ENCODE measurements around the gene MED8.

MED8 gene

DNA sequence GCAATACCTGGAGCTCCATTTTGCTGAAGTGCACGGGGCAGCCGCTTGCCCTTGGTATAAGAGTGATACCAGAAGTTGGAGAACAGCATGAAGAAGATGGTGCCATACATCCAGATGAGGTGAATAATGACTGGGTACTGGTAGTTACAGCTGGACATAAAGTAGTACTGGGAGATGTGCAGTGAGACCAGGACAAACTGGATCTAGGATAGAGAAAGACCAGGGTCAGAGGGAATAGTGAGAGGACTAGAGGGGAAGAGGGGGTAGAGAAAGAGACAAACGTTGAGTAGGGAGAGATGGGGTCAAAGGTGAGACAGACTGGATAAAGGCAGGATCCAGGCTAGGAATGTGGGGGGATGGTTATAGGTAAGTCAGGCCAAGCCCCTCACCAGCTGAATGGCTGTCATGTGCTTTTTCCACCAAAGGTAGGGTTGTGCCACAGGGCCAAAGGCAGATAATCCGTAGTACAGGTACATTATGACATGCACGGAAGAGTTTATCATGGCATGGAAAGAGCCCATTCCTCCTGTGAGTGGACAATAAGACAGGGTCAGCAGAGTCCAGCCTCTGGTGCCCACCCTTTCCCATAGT, 25.6 kb downstream of the MED8 start:
- in situ Hi-C loops (cut with HindIII; ENCODE audit: low sequenced_read_pairs): no loop called here

DNA sequence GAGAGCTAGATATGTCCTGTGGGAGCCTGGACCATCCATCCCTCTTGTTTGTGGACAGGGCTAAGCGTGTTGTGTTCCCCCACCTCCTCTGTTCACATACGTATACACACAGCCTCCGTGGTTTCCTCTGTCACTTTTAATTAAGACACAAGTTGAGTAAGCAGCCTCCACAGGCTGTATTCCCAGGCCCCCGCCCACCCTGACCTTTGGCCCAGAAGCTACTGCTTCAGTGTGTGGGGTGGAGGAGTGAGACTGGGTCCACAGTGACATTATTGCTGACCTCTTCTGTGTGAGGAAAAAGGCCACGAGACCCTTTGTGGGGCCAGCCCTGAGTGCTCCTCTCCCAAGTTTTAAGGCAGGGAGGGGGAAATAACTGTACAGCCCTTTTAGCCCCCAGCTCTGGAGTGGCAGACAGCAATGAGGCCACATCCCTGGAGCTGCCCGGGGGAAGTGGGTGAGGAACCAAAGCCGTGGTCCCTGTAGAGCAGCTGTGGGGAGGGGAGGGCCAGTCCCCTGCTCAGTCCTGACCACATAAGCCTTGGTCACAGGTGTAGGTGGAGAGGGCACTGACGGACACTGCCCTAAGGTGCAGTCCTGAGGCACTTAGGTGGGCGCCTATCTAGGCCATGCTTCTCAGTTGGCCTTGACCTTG, 26.2 kb downstream of the MED8 start:
- in situ Hi-C loops (cut with HindIII; ENCODE audit: low sequenced_read_pairs): no loop called here

DNA sequence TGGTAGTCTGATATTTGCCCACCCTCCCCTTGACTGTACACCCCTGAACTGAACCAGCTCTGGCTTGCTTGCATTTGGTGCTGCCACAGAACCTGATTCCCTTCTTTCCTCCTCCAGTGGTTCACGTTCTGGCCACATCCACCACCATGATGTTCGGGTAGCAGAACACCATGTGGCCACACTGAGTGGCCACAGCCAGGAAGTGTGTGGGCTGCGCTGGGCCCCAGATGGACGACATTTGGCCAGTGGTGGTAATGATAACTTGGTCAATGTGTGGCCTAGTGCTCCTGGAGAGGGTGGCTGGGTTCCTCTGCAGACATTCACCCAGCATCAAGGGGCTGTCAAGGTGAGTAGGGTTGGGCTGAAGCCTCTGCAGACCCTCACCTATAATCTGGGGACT, 29.0 kb downstream of the MED8 start:
- in situ Hi-C loops (cut with HindIII; ENCODE audit: low sequenced_read_pairs): no loop called here

DNA sequence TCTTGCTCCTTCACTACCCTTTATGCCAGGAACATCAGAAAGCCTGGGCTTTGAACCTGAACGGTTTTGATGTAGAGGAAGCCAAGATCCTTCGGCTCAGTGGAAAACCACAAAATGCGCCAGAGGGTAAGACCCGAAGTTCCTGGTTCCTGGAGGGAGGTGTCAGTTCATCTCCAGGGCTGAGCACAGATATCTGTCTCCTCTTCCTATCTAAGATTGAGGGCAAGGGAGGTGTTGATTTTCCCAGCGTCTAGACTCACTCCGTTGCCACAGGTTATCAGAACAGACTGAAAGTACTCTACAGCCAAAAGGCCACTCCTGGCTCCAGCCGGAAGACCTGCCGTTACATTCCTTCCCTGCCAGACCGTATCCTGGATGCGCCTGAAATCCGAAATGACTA, 29.9 kb downstream of the MED8 start:
- in situ Hi-C loops (cut with HindIII; ENCODE audit: low sequenced_read_pairs): no loop called here

DNA sequence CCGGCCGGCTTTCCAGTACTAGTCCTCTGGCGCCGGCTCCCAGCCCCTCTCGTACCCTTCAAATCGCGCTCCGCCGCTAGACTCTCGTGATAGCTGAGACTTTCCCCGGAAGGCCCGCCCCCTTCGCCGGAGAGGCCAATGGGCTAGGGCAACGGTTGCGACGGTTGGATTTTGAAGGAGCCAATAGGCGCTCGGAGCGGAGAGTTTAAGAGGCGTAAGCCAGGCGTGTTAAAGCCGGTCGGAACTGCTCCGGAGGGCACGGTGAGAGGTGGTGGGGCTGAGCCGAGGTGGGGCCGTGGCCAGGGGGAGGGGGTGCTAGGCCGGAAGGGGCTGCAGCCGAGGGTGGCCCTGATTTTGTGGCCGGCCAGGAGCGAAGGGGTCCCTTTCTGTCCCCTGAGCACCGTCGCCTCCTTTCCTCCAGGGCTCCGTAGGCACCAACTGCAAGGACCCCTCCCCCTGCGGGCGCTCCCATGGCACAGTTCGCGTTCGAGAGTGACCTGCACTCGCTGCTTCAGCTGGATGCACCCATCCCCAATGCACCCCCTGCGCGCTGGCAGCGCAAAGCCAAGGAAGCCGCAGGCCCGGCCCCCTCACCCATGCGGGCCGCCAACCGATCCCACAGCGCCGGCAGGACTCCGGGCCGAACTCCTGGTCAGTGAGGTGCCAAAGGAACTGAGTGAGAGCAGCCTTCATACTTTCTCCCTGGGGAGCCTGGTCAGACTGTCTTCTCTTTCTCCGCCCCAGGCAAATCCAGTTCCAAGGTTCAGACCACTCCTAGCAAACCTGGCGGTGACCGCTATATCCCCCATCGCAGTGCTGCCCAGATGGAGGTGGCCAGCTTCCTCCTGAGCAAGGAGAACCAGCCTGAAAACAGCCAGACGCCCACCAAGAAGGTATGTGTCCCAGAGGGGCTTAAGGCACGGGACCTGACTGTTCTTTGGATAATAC, 30.6 kb downstream of the MED8 start, which contains the start of gene CDC20:
CDC20 (plus strand) TSS at position 236 of the 948 bp plus-strand sequence; CDS start at position 471, 235 bp downstream.
- in situ Hi-C loops (cut with HindIII; ENCODE audit: low sequenced_read_pairs): no loop called here

DNA sequence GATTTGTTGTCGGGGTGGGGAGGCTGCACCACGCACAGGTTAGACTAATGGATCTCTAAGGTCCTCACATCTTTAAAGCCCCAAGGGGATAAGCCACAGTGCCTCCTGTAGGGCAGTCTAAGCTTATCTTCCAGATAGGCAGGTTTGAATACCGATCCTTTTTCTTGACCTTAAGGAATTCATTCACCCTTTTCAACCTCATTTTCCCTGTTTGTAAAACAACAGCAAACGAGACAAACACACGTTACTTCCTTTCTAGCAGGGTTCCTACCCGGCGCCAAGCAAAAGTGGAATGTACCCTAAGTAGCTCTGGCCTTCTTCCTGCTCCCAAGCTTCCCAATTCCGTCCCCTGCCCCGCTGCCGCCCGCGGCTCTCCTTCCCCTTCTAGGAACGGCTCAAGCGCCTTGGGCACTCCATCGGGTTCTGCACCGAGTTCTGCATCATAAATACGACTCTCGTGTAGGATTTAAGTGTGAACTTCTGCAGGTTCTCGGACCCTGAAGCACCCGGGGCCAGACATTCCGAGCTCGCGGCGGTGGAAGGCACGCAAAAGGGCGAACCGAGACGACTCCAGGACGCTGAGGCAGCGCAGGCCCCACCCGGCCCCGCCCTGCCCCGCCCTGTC, 31.4 kb downstream of the MED8 start:
- in situ Hi-C loops (cut with HindIII; ENCODE audit: low sequenced_read_pairs): no loop called here

DNA sequence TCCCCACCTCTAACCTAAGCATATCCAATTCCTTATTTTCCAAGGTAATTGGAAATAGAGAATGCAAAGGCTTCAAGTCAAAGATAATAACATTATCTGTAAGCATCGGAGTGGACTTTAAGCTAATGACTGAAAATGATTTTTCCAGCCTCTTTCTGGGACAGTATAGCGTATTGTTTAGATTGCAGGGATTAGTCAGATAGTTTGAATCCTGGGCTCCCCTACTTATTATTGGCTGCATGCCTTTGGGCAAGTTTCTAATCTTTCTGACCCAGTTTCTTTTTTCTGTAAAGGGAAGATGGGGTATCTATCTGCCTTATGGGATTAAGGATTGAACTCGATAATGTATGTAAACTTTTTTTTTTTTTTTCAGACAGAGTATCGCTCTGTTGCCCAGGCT, 32.3 kb downstream of the MED8 start:
- in situ Hi-C loops (cut with HindIII; ENCODE audit: low sequenced_read_pairs): no loop called here

DNA sequence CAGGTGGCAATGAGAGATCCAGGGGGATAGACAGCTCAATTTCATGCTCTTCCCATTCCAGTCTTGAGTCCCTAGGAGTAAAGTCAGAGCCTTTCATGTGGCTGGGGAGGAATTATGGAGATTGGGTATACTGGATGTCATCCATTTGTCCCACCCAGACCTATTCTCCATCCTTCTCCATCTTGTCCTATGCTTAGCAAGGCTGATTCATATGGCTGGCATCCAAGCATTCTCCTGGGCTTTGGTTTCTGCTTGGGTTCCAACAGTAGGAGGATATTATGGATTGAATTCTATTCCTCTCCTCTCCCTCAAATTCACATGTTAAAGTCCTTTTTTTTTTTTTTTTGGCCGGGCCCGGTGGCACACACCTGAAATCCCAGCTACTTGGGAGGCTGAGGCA, 34.7 kb downstream of the MED8 start:
- in situ Hi-C loops (cut with HindIII; ENCODE audit: low sequenced_read_pairs): no loop called here

DNA sequence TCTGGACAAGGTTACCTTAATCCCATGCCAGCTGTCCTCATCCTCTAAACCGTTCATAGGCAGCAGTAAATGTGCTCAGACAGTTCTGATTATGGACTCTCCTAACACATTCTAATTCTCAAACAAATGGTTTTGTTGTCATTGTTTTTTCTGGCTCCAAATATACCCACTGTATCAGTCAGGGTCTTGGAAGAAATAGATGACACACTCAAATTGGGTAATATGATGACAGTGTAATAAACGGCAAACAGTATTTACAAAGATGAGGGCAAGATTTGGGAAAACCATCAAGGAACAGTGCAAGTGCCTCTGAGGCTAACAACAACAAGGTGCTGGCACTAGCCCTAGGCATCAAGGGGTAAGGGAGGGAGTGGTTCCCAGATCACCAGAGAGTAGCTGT, 35.1 kb downstream of the MED8 start:
- in situ Hi-C loops (cut with HindIII; ENCODE audit: low sequenced_read_pairs): no loop called here

DNA sequence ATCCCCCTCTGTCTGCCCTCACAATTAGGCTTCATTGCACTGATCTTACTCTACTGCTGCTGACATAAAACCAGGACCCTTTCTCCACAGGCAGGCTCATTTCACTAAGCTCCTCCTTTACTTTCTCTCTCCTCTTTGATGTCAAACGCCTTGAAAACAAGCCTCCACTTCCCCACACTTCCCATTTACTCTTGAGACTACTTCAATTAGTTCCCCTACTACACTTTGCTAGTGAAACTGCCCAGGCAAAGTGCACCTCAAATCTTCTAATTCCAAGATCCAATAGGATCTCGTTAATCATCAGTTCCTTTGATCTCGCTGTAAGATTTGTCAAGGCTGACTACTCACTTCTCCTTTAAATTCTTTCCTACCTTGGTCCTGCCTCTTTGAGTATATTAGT, 36.7 kb downstream of the MED8 start:
- in situ Hi-C loops (cut with HindIII; ENCODE audit: low sequenced_read_pairs): no loop called here

DNA sequence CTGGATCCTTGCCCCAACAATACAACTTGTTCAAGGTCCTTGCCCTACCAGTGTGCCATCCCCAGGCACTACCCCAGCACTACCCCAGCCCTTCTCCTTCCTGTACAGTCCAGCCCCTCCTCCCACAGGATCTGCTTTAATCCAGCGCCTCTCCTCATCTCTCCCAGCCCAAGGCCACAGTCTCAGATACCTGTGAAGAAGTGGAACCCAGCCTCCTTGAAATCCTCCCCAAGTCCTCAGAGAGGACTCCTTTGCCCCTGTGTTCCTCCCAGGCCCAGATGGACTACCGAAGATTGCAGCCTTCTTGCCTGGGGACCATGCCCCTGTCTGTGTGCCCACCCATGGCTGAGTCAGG, 37.3 kb downstream of the MED8 start:
- in situ Hi-C loops (cut with HindIII; ENCODE audit: low sequenced_read_pairs): no loop called here

DNA sequence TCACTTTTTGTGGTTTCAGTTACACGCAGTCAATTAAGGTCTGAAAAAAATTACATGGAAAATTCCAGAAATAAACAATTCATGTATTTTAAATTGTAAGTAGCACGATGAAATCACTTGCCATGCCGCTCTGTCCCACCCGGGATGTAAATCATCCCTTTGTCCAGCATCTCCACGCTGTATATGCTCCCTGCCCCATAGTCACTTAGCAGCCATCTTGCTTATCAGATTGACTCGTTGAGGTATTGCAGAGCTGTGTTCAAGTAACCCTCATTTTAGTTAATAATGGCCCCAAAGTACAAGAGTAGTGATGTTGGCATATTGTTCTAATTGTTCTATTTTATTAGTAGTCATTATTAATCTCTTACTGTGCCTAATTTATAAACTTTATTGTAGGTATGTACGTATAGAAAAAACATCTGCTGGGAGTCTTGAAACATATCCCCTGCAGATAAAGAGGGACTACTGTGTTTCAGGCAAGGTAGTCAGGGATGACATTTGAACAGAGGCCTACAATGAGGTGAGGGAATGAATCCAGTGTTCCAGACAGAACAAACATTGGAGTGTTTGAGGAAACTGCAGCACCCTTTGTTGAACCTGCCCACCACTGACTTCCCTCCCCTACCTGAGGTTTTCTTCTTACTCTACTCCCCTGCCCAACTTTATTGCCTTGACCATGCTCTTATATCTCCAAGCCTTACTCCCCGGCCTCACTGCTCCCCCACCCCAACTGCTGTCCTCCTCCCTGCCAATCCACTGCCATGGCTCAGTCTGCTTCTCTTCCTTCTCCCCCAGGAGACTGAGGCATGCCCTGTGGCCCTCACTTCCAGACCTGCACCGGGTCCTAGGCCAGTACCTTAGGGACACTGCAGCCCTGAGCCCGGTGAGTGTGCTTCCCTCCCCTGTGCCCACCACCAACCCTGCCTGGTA, 37.9 kb downstream of the MED8 start:
- in situ Hi-C loops (cut with HindIII; ENCODE audit: low sequenced_read_pairs): no loop called here

DNA sequence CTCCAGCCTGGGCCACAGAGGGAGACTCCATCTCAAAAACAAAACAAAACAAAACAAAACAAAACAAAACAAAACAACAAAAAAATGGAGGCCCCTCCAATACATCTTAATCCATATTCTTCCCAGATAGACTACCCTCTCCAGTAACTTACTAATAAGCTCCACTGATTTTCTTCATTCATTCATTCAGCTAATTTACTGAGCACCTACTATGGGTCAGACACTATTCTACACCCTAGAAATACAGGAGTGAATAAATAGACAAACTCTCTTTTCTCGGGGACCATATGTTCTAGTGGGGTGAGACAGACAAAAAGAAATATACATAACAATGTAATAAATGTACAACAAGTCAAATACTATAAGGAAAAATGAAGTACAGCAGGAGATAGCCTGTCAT, 38.6 kb downstream of the MED8 start:
- in situ Hi-C loops (cut with HindIII; ENCODE audit: low sequenced_read_pairs): no loop called here

DNA sequence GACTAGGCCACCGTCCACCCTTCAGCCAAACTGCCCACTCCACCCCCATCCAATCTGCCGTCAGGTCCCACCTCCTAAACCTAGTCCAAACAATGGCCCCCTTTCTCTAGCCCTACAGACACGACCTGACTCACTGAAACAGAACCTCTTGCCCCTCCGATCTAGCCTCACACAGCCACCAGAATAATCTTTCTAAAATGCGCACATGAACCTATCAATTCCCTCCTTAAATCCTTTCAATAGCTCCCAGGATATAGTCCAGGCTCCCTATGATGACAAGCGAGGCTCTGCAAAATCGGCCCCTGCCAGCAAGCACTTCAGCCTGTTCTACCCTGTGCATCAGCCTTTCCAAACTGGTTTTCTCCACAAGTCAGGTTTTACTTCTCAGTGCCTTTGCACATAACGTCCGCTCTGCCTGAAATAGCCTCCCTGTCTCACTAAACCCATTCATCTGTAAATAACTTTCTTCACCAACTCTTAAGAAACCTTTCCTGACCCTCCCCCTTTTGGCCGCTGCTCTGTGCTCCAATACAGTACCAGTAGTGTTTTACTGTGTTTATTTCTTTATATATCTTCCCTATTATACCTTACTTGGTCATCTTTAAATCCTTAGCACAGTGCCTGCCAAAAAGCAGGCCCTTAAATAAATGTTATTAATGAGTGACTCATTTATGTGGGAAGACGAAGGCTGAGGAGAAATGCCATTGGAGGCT, 39.9 kb downstream of the MED8 start:
- in situ Hi-C loops (cut with HindIII; ENCODE audit: low sequenced_read_pairs): no loop called here

DNA sequence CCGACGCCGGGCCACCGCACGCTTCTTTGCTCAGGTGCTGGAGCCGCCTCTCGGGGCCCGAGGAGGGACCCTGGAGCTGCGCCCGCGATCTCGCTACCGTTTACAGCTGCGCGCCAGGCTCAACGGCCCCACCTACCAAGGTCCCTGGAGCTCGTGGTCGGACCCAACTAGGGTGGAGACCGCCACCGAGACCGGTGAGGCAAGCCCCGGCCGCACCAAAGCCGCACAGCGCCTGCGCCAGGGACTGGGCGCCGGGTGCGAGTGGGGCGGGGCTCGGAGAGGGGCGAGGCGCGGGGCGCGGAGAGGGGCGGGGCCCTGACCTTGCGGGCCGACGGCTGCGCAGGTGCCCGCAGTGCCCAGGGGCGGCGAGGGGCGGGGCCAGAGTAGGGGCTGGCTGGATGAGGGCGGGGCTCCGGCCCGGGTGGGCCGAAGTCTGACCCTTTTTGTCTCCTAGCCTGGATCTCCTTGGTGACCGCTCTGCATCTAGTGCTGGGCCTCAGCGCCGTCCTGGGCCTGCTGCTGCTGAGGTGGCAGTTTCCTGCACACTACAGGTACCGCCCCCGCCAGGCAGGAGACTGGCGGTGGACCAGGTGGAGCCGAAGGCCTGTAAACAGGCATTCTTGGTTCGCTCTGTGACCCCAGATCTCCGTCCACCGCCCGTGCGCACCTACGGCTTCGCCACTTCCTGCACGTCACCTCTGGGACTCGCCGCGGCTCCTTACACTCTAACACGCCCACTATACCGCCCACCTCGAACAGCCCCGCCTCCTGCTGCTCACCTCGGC, 40.6 kb downstream of the MED8 start:
- in situ Hi-C loops (cut with HindIII; ENCODE audit: low sequenced_read_pairs): no loop called here

DNA sequence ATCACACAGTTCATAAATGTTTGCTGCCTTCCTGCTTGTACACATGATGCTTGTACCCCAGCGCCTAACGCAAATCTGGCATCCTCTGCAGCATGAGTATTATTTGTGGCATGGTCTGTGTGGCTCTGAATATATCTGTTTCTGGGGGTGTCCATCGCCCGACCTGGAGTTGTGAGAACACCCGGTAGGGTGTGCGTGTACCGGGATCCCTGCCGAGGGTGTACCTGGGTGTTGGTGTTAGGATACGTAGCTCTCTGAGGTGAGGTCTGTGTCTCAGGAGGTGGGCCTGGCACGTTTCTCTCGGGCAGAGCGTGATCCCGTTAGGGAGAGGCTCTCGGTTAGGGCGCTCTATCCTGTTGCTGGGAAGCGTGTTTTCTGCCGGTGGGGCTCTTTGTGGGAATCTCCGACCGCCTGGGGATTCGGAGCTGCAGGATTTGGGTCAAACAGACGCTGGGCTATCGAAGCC, 41.2 kb downstream of the MED8 start:
- in situ Hi-C loops (cut with HindIII; ENCODE audit: low sequenced_read_pairs): no loop called here

DNA sequence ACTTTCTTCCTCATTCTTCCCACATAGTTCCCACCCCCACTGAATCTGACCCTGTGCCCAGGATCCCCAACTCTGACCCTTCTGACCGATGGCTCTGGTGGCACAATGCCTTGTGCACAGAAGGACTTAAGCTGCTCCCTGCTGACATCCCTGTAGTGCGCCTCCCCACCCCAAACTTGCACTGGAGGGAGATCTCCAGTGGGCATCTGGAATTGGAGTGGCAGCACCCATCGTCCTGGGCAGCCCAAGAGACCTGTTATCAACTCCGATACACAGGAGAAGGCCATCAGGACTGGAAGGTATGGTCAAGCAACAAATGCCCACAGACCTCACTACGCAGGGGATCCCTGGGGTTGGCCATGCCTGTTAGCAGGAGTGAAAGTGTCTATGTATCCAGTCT, 43.0 kb downstream of the MED8 start:
- in situ Hi-C loops (cut with HindIII; ENCODE audit: low sequenced_read_pairs): no loop called here

DNA sequence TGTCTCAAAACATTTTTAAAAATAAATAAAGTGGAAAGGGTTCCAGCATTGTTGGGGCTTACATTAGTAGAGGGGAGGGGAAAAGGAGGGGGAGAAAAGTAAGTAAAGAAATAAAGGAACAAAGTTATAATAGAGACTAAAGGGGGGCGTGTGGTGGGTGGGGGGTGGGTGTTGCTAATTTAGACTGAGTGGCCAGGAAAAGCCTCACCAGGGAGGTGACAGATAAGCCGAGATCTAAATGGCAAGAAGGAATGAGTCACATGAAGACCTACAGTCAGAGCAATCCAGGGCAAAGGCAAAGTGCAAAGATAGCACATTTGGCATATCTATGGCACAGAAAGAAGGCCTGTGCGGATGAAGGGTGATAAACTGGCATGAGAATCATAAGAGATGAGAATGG, 44.5 kb downstream of the MED8 start:
- in situ Hi-C loops (cut with HindIII; ENCODE audit: low sequenced_read_pairs): no loop called here

DNA sequence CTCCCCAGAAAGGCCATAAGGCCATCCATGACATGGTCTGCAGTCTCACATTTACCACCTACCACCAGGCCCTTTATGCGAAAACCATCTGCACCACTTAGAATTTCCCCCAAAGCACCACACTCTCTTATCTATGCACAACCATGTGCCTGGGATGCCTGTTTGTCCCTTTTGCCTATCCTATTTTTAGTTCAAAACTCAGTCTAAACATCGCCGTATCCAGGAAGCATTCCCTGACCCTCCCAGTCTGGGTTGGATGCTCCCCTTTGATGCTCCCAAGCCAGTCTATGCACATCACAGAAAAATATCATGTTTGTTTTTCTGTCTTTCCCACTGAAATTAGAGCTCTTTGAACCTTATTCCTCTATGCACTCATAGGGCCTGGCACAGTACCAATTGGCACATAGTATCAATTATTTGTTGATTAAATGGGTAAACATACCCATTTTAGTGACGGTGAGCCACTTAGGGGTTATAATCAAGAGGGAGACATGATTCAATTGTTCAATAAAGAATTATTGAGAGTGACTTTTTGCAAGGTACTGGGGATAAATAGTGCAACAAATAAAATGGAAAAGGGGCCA, 45.2 kb downstream of the MED8 start:
- in situ Hi-C loops (cut with HindIII; ENCODE audit: low sequenced_read_pairs): no loop called here

All from DLD1 (cell line).